A549 treated with Mapracorat at 1 μM for 4 hours (cell line): ENCODE results near the gene ITLN2. TPM values are rescaled to one million over a fixed set of nuclear protein-coding genes. Genes with fewer than 3 reads are reported as not detected.

Source experiments
- total RNA-seq: library from RNA; stranded (reverse); fragments of 200-300 nt; extraction: Qiagen RNA extraction; gene quantifications from 5 replicates; pipeline ENCODE4 v1.2.3, GENCODE V29; 2022

The ITLN2 gene
- total RNA-seq: 0.55 to 0.85 TPM (median 0.62 TPM) in 5 replicates

GRCh38 chr1:160954158-160955104, at the start of gene ITLN2:
TSS of gene ITLN2 (minus strand) at chr1:160954809. CDS start at chr1:160954741, 68 bp downstream.

Other genes with a start within 250 kb of the ITLN2 start
- gene CD48, start 243.0 kb downstream of the ITLN2 start, total RNA-seq: not detected in 5 replicates
- 1.3 to 2.9 TPM (median 1.6 TPM) in 5 replicates for gene SLAMF7, start 215.6 kb downstream of the ITLN2 start, total RNA-seq
- gene LY9, start 158.6 kb downstream of the ITLN2 start, total RNA-seq: 0.07 to 0.19 TPM (median 0.14 TPM) in 4 of 5 replicates, not detected in the other
- gene CD244, start 91.9 kb downstream of the ITLN2 start, total RNA-seq: not detected in 5 replicates
- not detected in 5 replicates for gene ITLN1, start 69.6 kb downstream of the ITLN2 start, total RNA-seq
- gene F11R, start 66.3 kb upstream of the ITLN2 start, total RNA-seq: 50.8 to 59.9 TPM (median 55.2 TPM) in 5 replicates
- 0.25 TPM in 2 of 5 replicates, not detected in the others for gene TSTD1, start 84.2 kb upstream of the ITLN2 start, total RNA-seq
- gene USF1, start 91.2 kb upstream of the ITLN2 start, total RNA-seq: 44.5 to 55.8 TPM (median 49.0 TPM) in 5 replicates
- gene ARHGAP30, start 115.1 kb upstream of the ITLN2 start, total RNA-seq: 0.06 to 0.14 TPM (median 0.07 TPM) in 5 replicates
- gene NECTIN4, start 134.7 kb upstream of the ITLN2 start, total RNA-seq: 1.5 to 2.2 TPM (median 1.9 TPM) in 5 replicates
- 1.0 to 2.7 TPM (median 1.5 TPM) in 5 replicates for gene KLHDC9, start 143.6 kb upstream of the ITLN2 start, total RNA-seq
- 95.5 to 125 TPM (median 108 TPM) in 5 replicates for gene PFDN2, start 163.2 kb upstream of the ITLN2 start, total RNA-seq
- 29.0 to 32.1 TPM (median 29.6 TPM) in 5 replicates for gene NIT1, start 163.3 kb upstream of the ITLN2 start, total RNA-seq
- 29.6 to 36.1 TPM (median 32.2 TPM) in 5 replicates for gene DEDD, start 177.9 kb upstream of the ITLN2 start, total RNA-seq
- 81.6 to 150 TPM (median 92.8 TPM) in 5 replicates for gene UFC1, start 199.2 kb upstream of the ITLN2 start, total RNA-seq
- 16.9 to 25.7 TPM (median 21.1 TPM) in 5 replicates for gene USP21, start 204.7 kb upstream of the ITLN2 start, total RNA-seq
- 12.2 to 19.4 TPM (median 15.1 TPM) in 5 replicates for gene PPOX, start 211.6 kb upstream of the ITLN2 start, total RNA-seq
- gene B4GALT3, start 222.7 kb upstream of the ITLN2 start, total RNA-seq: 20.4 to 27.7 TPM (median 25.8 TPM) in 5 replicates
- gene ADAMTS4, start 244.2 kb upstream of the ITLN2 start, total RNA-seq: 0.02 TPM in 1 of 5 replicates, not detected in the others
- 77.6 to 93.0 TPM (median 83.3 TPM) in 5 replicates for gene NDUFS2, start 247.6 kb upstream of the ITLN2 start, total RNA-seq